ENCODE results near the gene SEC14L1. TPM values are rescaled to one million over a fixed set of nuclear protein-coding genes. Genes with fewer than 3 reads are reported as not detected.

Gene SEC14L1
- total and polyA plus RNA-seq, 12 donors: 61.8 to 255 (median 143) TPM

GRCh38 chr17:77214328-77214727 lies 73.6 kb downstream of the SEC14L1 start:
- no peak for TF ChIP-seq CTCF (IDR thresholded peaks at IDR 0.05)
- TF ChIP-seq POLR2A (IDR thresholded peaks at IDR 0.05): no peak
- no peak for DNase-seq
- H3K27me3 ChIP-seq: no peaks in the 10 kb centered on the region
- H3K9me3 ChIP-seq (replicated peaks in 1 of 3): no peaks in the 10 kb centered on the region
- intact Hi-C loops (cut with DNase I): loop anchor here in 1 of 2 donors (5.0 kb wide), 1 partner anchor 122 kb away; no protein-coding TSS in a partner anchor
- H3K4me1 ChIP-seq (replicated peaks in 1 of 2): peaks cover under 1 to 11% of the 10 kb centered on the region in 2 donors
- no peak overlapping the region for H3K27ac ChIP-seq
- H3K36me3 ChIP-seq (replicated peaks in 1 of 2): peaks cover 0 to 92% of the 10 kb centered on the region in 2 donors
- H3K4me3 ChIP-seq: no peak overlapping the region
- WGBS, 4 donors: 86 to 90% (median 87%) methylated on average over 7 to 12 of the region's 12 CpGs

GRCh38 chr17:77214743-77215142 lies 74.0 kb downstream of the SEC14L1 start:
- Histone ChIP-seq H3K9me3 (replicated peaks in 1 of 3) (no peaks in the 10 kb centered on the region), H3K4me1 (replicated peaks in 1 of 2) (peaks cover 0 to 6% of the 10 kb centered on the region in 2 donors), H3K27me3 (no peaks in the 10 kb centered on the region), H3K36me3 (replicated peaks in 1 of 2) (peaks cover 0 to 90% of the 10 kb centered on the region in 2 donors), H3K4me3 (no peak overlapping the region), H3K27ac (no peak overlapping the region)
- 54 to 76% (median 60%) methylated on average over 11 of the region's 11 CpGs for WGBS, 4 donors
- TF ChIP-seq POLR2A (IDR thresholded peaks at IDR 0.05) (no peak), CTCF (IDR thresholded peaks at IDR 0.05) (peak; percentile 10 to 64 (median 47))
- DNase-seq: peak in 4 of 7 donors; percentile 43 to 73 (median 50)
- intact Hi-C loops (cut with DNase I): loop anchor here in 1 of 2 donors (5.0 kb wide), 1 partner anchor 122 kb away; no protein-coding TSS in a partner anchor

GRCh38 chr17:77215281-77215680 lies 74.5 kb downstream of the SEC14L1 start:
- Histone ChIP-seq H3K27me3 (no peaks in the 10 kb centered on the region), H3K36me3 (replicated peaks in 1 of 2) (peaks cover 0 to 85% of the 10 kb centered on the region in 2 donors), H3K4me3 (no peak overlapping the region), H3K9me3 (replicated peaks in 1 of 3) (no peaks in the 10 kb centered on the region), H3K4me1 (replicated peaks in 1 of 2) (peaks cover 0 to 6% of the 10 kb centered on the region in 2 donors), H3K27ac (peak overlapping the region in 1 of 5 donors; percentile 45)
- intact Hi-C loops (cut with DNase I): no loop called here
- WGBS, 4 donors: 82 to 90% (median 86%) methylated on average over 12 to 16 of the region's 16 CpGs
- no peak for DNase-seq
- TF ChIP-seq CTCF (IDR thresholded peaks at IDR 0.05) (no peak), POLR2A (IDR thresholded peaks at IDR 0.05) (no peak)

GRCh38 chr17:77216486-77216885 lies 75.7 kb downstream of the SEC14L1 start:
- intact Hi-C loops (cut with DNase I): no loop called here
- TF ChIP-seq POLR2A (IDR thresholded peaks at IDR 0.05) (no peak), CTCF (IDR thresholded peaks at IDR 0.05) (no peak)
- 60 to 70% (median 68%) methylated on average over 5 of the region's 5 CpGs for WGBS, 4 donors
- Histone ChIP-seq H3K4me1 (replicated peaks in 1 of 2) (peaks cover 0 to 6% of the 10 kb centered on the region in 2 donors), H3K9me3 (replicated peaks in 1 of 3) (no peaks in the 10 kb centered on the region), H3K4me3 (no peak overlapping the region), H3K36me3 (replicated peaks in 1 of 2) (peaks cover 0 to 73% of the 10 kb centered on the region in 2 donors), H3K27ac (no peak overlapping the region), H3K27me3 (no peaks in the 10 kb centered on the region)
- DNase-seq: no peak
